HCEC 1CT (cell line): ENCODE results near the gene SMARCA4.
"Not testable (repeated sequence)": the region's sequence is repeated elsewhere in the genome, so short reads cannot be mapped to it uniquely, and the experiment has no call there.

ENCODE experiments used
- DNase-seq: peaks from one replicate; pipeline ENCODE4 v3.0.0-alpha.2; 2017

Gene SMARCA4

GRCh38 chr19:10929402-10929794 lies 31.4 kb upstream of the SMARCA4 start:
- DNase-seq, result no peak

- no peak for DNase-seq
These were observed 25.3 kb upstream of the SMARCA4 start for GRCh38 chr19:10935371-10936059.

GRCh38 chr19:10936661-10937084 lies 24.2 kb upstream of the SMARCA4 start:
- DNase-seq, result peak; percentile 69

GRCh38 chr19:10941649-10942048 lies 19.2 kb upstream of the SMARCA4 start:
- DNase-seq, result not testable (repeated sequence)

- not testable (repeated sequence) for DNase-seq
These were observed 17.4 kb upstream of the SMARCA4 start for GRCh38 chr19:10943412-10943811.

- DNase-seq, result no peak
These were observed 15.6 kb upstream of the SMARCA4 start for GRCh38 chr19:10945264-10945663.

GRCh38 chr19:10946958-10947657 lies 13.7 kb upstream of the SMARCA4 start:
- DNase-seq, result no peak

GRCh38 chr19:10952809-10953208 lies 8.0 kb upstream of the SMARCA4 start:
- DNase-seq, result no peak

- DNase-seq, result not testable (repeated sequence)
These were observed 1.4 kb upstream of the SMARCA4 start for GRCh38 chr19:10959277-10959968.

- peak; percentile 21 for DNase-seq
These were observed 437 bp downstream of the SMARCA4 start for GRCh38 chr19:10961073-10961860.

- DNase-seq, result no peak
These were observed 2.0 kb downstream of the SMARCA4 start for GRCh38 chr19:10962863-10963262.

GRCh38 chr19:10963865-10964264 lies 3.0 kb downstream of the SMARCA4 start:
- no peak for DNase-seq

- no peak for DNase-seq
These were observed 4.1 kb downstream of the SMARCA4 start for GRCh38 chr19:10964903-10965302.

- DNase-seq, result no peak
These were observed 4.6 kb downstream of the SMARCA4 start for GRCh38 chr19:10965398-10965797.

GRCh38 chr19:10966809-10967208 lies 6.0 kb downstream of the SMARCA4 start:
- no peak for DNase-seq

- DNase-seq, result no peak
These were observed 7.8 kb downstream of the SMARCA4 start for GRCh38 chr19:10968527-10969135.

- no peak for DNase-seq
These were observed 10.4 kb downstream of the SMARCA4 start for GRCh38 chr19:10971107-10971726.

GRCh38 chr19:10975374-10976130 lies 14.7 kb downstream of the SMARCA4 start:
- DNase-seq, result peak; percentile 52

- no peak for DNase-seq
These were observed 15.5 kb downstream of the SMARCA4 start for GRCh38 chr19:10976131-10976892.

- no peak for DNase-seq
These were observed 16.9 kb downstream of the SMARCA4 start for GRCh38 chr19:10977742-10978092.

- DNase-seq, result no peak
These were observed 19.1 kb downstream of the SMARCA4 start for GRCh38 chr19:10979951-10980381.
